OCI-LY3 (cell line): ENCODE measurements around the gene NOP56.

Experiments used
- EZH2phosphoT487 ChIP-seq: fragments of 200-600 bp; shearing (Covaris generic); IDR thresholded peaks from 2 replicates; pipeline ENCODE4 v1.6.1; 2018; ENCODE audit warnings: antibody characterized with exemption, mixed run types, low read depth
- TF ChIP-seq, protein P1 (sequence below): fragments of 200-600, 300-600 bp; sonication (generic); IDR thresholded peaks from 2 replicates; pipeline ENCODE4 v1.5.1; 2014; ENCODE audit warnings: antibody characterized with exemption, low read length, low read depth

DNA sequence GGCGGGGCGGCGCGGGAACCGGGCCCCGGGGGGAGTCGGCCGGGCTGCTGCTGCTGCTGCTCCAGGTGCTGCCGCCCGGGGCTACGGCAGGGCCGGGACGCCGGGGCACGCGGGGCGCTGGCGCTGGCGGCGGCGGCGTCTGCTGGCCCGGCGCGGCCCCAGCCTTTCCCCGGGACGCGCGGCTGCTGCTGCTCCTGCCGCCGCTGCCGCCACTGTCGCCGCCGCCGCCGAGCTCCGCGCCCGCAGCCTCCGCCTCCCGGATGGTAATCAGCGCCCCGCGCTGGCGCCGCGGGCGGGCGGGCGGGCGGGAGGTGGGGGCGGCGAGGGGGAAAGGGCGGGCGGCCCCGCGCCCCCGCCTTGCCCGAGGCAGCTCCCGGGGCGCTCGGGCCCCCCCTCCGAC is 40.5 kb downstream of the NOP56 start:
- TF ChIP-seq, protein P1, sequence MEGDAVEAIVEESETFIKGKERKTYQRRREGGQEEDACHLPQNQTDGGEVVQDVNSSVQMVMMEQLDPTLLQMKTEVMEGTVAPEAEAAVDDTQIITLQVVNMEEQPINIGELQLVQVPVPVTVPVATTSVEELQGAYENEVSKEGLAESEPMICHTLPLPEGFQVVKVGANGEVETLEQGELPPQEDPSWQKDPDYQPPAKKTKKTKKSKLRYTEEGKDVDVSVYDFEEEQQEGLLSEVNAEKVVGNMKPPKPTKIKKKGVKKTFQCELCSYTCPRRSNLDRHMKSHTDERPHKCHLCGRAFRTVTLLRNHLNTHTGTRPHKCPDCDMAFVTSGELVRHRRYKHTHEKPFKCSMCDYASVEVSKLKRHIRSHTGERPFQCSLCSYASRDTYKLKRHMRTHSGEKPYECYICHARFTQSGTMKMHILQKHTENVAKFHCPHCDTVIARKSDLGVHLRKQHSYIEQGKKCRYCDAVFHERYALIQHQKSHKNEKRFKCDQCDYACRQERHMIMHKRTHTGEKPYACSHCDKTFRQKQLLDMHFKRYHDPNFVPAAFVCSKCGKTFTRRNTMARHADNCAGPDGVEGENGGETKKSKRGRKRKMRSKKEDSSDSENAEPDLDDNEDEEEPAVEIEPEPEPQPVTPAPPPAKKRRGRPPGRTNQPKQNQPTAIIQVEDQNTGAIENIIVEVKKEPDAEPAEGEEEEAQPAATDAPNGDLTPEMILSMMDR, result no peak
- no peak for TF ChIP-seq EZH2phosphoT487
